Ishikawa (cell line): ENCODE results near the gene AKAP8L.

Source experiments
- CEBPB ChIP-seq: IDR thresholded peaks from 2 replicates; pipeline ENCODE4 v1.6.1; 2012
- EGR1 ChIP-seq: IDR thresholded peaks from 2 replicates; pipeline ENCODE4 v1.6.1; 2012
- EP300 ChIP-seq: IDR thresholded peaks from 2 replicates; pipeline ENCODE4 v1.6.1; 2012; ENCODE audit warnings: borderline replicate concordance
- FOXM1 ChIP-seq: IDR thresholded peaks from 2 replicates; pipeline ENCODE4 v1.6.1; 2012; ENCODE audit warnings: low read depth, borderline replicate concordance
- MAX ChIP-seq: IDR thresholded peaks from 2 replicates; pipeline ENCODE4 v1.6.1; 2012
- RAD21 ChIP-seq: IDR thresholded peaks from 2 replicates; pipeline ENCODE4 v1.6.1; 2012; ENCODE audit warnings: low read depth
- REST ChIP-seq: IDR thresholded peaks from 2 replicates; pipeline ENCODE4 v1.6.1; 2012; ENCODE audit warnings: low read depth, mild to moderate bottlenecking
- TAF1 ChIP-seq: IDR thresholded peaks from 2 replicates; pipeline ENCODE4 v1.6.1; 2012; ENCODE audit warnings: low read depth, mild to moderate bottlenecking
- TCF12 ChIP-seq: IDR thresholded peaks from 2 replicates; pipeline ENCODE4 v1.6.1; 2012; ENCODE audit warnings: low read depth
- YY1 ChIP-seq: IDR thresholded peaks from 2 replicates; pipeline ENCODE4 v1.6.1; 2012; ENCODE audit warnings: low read depth
- ZBTB7A ChIP-seq: IDR thresholded peaks from 2 replicates; pipeline ENCODE4 v1.6.1; 2012; ENCODE audit warnings: low read depth

GRCh38 chr19:15330801-15331418 lies 87.9 kb downstream of the AKAP8L start:
- TF ChIP-seq EGR1 (no peak), CEBPB (no peak), ZBTB7A (no peak), TCF12 (no peak), EP300 (no peak), TAF1 (no peak), YY1 (no peak), REST (no peak), FOXM1 (no peak), MAX (no peak), RAD21 (no peak)
